Measurements from ENCODE around the gene CTBP2. TPM values are rescaled to one million over a fixed set of nuclear protein-coding genes. Genes with fewer than 3 reads are reported as not detected.

Gene CTBP2
- total RNA-seq, 1 donor: 74.3 TPM

- no peak for DNase-seq (ENCODE audit: low read depth)
- no peak for TF ChIP-seq CTCF (IDR thresholded peaks at IDR 0.05; ENCODE audit: insufficient read depth, low read depth, low read length)
- no peak overlapping the region for H3K4me3 ChIP-seq (ENCODE audit: low read depth, low read length)
Measured at GRCh38 chr10:125050383-125050782, 110.0 kb downstream of the CTBP2 start.

- no peak for TF ChIP-seq CTCF (IDR thresholded peaks at IDR 0.05; ENCODE audit: insufficient read depth, low read depth, low read length)
- DNase-seq (ENCODE audit: low read depth): no peak
- H3K4me3 ChIP-seq (ENCODE audit: low read depth, low read length): no peak overlapping the region
Measured at GRCh38 chr10:125049216-125049881, 111.0 kb downstream of the CTBP2 start.

GRCh38 chr10:125048094-125048864 lies 112.1 kb downstream of the CTBP2 start:
- DNase-seq (ENCODE audit: low read depth): peak; percentile 90
- H3K4me3 ChIP-seq (ENCODE audit: low read depth, low read length): no peak overlapping the region
- TF ChIP-seq CTCF (IDR thresholded peaks at IDR 0.05; ENCODE audit: insufficient read depth, low read depth, low read length): peak; percentile 98

- TF ChIP-seq CTCF (IDR thresholded peaks at IDR 0.05; ENCODE audit: insufficient read depth, low read depth, low read length): no peak
- H3K4me3 ChIP-seq (ENCODE audit: low read depth, low read length): no peak overlapping the region
- peak; percentile 71 for DNase-seq (ENCODE audit: low read depth)
Measured at GRCh38 chr10:125043841-125044658, 116.3 kb downstream of the CTBP2 start.

- TF ChIP-seq CTCF (IDR thresholded peaks at IDR 0.05; ENCODE audit: insufficient read depth, low read depth, low read length): no peak
- no peak overlapping the region for H3K4me3 ChIP-seq (ENCODE audit: low read depth, low read length)
- peak; percentile 72 for DNase-seq (ENCODE audit: low read depth)
Measured at GRCh38 chr10:125041856-125042506, 118.4 kb downstream of the CTBP2 start.

- DNase-seq (ENCODE audit: low read depth): no peak
- no peak overlapping the region for H3K4me3 ChIP-seq (ENCODE audit: low read depth, low read length)
- no peak for TF ChIP-seq CTCF (IDR thresholded peaks at IDR 0.05; ENCODE audit: insufficient read depth, low read depth, low read length)
Measured at GRCh38 chr10:125039354-125039769, 121.0 kb downstream of the CTBP2 start.
